ENCODE data around the gene LRRC66. TPM values are rescaled to one million over a fixed set of nuclear protein-coding genes. Genes with fewer than 3 reads are reported as not detected.

The LRRC66 gene
- total RNA-seq, 3 donors from 2014 or later (not counting 1 experiment from before 2014, with no cell fraction given) = not detected

DNA sequence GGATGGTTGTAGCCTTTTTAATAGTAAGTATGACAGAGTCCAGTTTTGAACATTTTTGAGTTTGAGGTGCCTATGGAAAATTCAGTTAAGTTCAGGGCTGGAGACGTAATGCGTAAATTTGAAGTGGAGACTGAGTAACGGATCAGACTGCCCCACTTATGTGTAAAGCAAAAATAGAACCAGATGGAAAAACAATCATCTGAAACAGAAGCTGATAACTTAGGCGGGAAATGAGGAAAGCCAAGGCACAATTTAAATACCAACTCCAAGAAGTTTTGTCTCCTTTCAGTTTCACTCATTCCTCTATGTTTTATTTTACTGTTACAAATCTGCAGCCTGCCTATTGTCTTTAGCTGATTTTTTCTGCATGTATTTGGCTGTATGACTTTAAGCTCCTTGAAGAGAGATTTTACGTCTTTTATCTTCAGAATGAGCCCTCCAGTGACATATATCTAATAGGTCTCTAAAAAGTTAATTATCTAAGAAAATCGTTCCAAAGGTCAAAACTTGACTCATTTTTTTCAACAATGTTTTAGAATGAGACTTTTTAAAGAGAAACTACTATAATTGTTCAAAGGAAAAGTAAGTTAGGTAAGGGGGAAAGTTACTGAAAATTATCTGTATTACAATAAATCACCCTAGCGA, 16.8 kb upstream of the LRRC66 start:
- Histone ChIP-seq H3K9me3 (ENCODE audit: control insufficient read depth, insufficient read depth, low read length) (no peaks in the 10 kb centered on the region), H3K27ac (ENCODE audit: low read length) (no peak overlapping the region), H3K4me1 (ENCODE audit: control insufficient read depth, insufficient read depth, low read length) (peaks cover 8% of the 10 kb centered on the region), H3K36me3 (ENCODE audit: control insufficient read depth, insufficient read depth, low read length) (no peaks in the 10 kb centered on the region), H3K27me3 (ENCODE audit: control insufficient read depth, insufficient read depth, low read length) (peaks cover 3% of the 10 kb centered on the region), H3K4me3 (ENCODE audit: low read length) (no peak overlapping the region)
- Mint-ChIP-seq H3K9me3 (no peaks in the 10 kb centered on the region), H3K4me3 (peak overlapping the region; percentile 89), H3K27me3 (ENCODE audit: low read depth in 2 of 2) (peaks cover 32 to 47% of the 10 kb centered on the region in 2 donors), H3K4me1 (peaks cover 10 to 14% of the 10 kb centered on the region in 2 donors), H3K27ac (no peak overlapping the region), H3K36me3 (no peaks in the 10 kb centered on the region)
- no peak for TF ChIP-seq CTCF (IDR thresholded peaks at IDR 0.05)
- 98% methylated on average over 4 of the region's 7 CpGs for WGBS (ENCODE audit: insufficient coverage)
- ATAC-seq = no peak
- intact Hi-C loops (cut with micrococcal nuclease) = no loop called here
- DNase-seq = no peak

DNA sequence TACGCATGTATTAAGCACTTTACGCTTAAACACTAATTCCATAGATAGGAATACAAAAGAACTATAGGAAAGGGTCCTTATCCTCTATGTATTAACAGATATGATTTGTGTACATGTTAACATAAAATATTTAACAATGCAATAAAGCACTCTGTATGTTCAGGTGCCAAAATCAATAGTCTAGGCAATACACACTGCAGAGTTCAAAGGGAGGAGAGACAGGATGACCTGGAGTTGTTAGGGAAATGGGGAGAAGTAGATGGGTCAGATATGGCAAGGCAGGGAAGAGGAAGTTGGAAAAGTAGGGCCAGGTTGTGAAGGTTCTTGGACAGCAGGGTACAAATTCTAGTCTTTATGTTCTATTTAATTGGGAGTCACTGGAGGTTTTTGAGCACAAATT, 15.0 kb upstream of the LRRC66 start:
- intact Hi-C loops (cut with micrococcal nuclease) = no loop called here
- no peak overlapping the region for H3K4me3 Mint-ChIP-seq
- DNase-seq = no peak
- H3K36me3 ChIP-seq (ENCODE audit: control insufficient read depth, insufficient read depth, low read length) = no peaks in the 10 kb centered on the region
- no peak for TF ChIP-seq CTCF (IDR thresholded peaks at IDR 0.05)
- no CpG with 5 or more reads among the region's 2 CpGs for WGBS (ENCODE audit: insufficient coverage)
- H3K9me3 ChIP-seq (ENCODE audit: control insufficient read depth, insufficient read depth, low read length) = no peaks in the 10 kb centered on the region
- no peak for ATAC-seq
- no peaks in the 10 kb centered on the region for H3K9me3 Mint-ChIP-seq
- H3K27ac ChIP-seq (ENCODE audit: low read length) = no peak overlapping the region
- no peak overlapping the region for H3K4me3 ChIP-seq (ENCODE audit: low read length)
- H3K27me3 ChIP-seq (ENCODE audit: control insufficient read depth, insufficient read depth, low read length) = no peaks in the 10 kb centered on the region
- H3K27me3 Mint-ChIP-seq (ENCODE audit: low read depth in 2 of 2) = peaks cover 23 to 47% of the 10 kb centered on the region in 2 donors
- no peak overlapping the region for H3K27ac Mint-ChIP-seq
- no peaks in the 10 kb centered on the region for H3K36me3 Mint-ChIP-seq
- peaks cover 8% of the 10 kb centered on the region for H3K4me1 ChIP-seq (ENCODE audit: control insufficient read depth, insufficient read depth, low read length)
- peaks cover 10 to 14% of the 10 kb centered on the region in 2 donors for H3K4me1 Mint-ChIP-seq

- no CpG with 5 or more reads among the region's 1 CpG for WGBS (ENCODE audit: insufficient coverage)
These were observed 11.8 kb upstream of the LRRC66 start for GRCh38 chr4:52032005-52032404.

More at GRCh38 chr4:52032005-52032404, 11.8 kb upstream of the LRRC66 start:
- H3K36me3 ChIP-seq (ENCODE audit: control insufficient read depth, insufficient read depth, low read length) = no peaks in the 10 kb centered on the region
- no peak overlapping the region for H3K27ac ChIP-seq (ENCODE audit: low read length)
- H3K27me3 ChIP-seq (ENCODE audit: control insufficient read depth, insufficient read depth, low read length) = no peaks in the 10 kb centered on the region
- Mint-ChIP-seq H3K27me3 (ENCODE audit: low read depth in 2 of 2) (peaks cover 17 to 24% of the 10 kb centered on the region in 2 donors), H3K4me1 (peaks cover 0 to 9% of the 10 kb centered on the region in 2 donors), H3K4me3 (no peak overlapping the region), H3K27ac (no peak overlapping the region), H3K36me3 (no peaks in the 10 kb centered on the region), H3K9me3 (no peaks in the 10 kb centered on the region)
- ATAC-seq = no peak
- intact Hi-C loops (cut with micrococcal nuclease) = no loop called here
- no peaks in the 10 kb centered on the region for H3K4me1 ChIP-seq (ENCODE audit: control insufficient read depth, insufficient read depth, low read length)
- TF ChIP-seq CTCF (IDR thresholded peaks at IDR 0.05) = no peak
- DNase-seq = no peak
- H3K9me3 ChIP-seq (ENCODE audit: control insufficient read depth, insufficient read depth, low read length) = no peaks in the 10 kb centered on the region
- H3K4me3 ChIP-seq (ENCODE audit: low read length) = no peak overlapping the region
